ENCODE data around the gene CLTCL1. TPM values are rescaled to one million over a fixed set of nuclear protein-coding genes. Genes with fewer than 3 reads are reported as not detected.
A peak's percentile ranks its signal among the peaks of the same experiment; 100 is the strongest.

The CLTCL1 gene
- total and polyA plus RNA-seq, 9 of the 15 experiments (the other 6 are each of a cell fraction or from before 2014, with no cell fraction given): 1.1 to 11.7 (median 5.0) TPM

DNA sequence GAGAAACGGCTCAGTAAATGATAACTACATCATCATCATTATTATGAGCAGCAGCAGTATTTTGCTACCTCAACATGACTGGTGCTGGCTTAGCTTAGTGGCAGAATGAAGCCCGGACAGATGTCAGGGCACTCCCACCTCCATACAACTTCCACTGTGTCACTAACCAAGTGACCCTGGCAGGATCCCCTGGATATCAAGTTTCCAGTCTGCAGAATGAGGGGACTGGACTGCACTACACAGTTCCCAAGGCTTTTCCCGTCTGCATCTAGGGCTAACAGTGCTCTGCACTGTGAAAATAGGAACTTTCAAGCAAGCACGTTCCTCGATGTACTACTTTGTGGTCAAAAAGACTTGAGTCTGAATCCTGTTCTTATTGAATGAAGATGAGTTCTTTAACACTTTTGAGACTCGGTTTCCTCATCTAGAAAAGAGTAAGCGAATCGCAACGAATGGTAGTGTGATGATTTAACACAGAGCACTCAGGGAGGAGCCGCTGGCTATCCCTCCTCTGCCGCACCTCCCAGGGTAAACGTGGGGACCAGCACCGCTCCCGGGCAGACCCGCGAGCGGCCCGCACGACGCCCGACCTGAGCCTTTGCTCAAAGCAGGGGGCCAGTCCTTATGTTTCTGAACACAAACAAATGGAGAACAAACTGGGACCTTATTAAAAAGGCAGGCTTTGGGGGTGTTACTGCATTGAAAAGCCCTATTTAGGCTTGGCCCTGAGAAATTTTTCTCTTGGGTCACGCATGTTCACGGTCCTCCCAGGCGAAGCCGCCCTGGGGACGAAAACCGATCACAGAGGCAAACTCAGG lies 910 bp downstream of the CLTCL1 start (continued):
- TF ChIP-seq, protein P1, sequence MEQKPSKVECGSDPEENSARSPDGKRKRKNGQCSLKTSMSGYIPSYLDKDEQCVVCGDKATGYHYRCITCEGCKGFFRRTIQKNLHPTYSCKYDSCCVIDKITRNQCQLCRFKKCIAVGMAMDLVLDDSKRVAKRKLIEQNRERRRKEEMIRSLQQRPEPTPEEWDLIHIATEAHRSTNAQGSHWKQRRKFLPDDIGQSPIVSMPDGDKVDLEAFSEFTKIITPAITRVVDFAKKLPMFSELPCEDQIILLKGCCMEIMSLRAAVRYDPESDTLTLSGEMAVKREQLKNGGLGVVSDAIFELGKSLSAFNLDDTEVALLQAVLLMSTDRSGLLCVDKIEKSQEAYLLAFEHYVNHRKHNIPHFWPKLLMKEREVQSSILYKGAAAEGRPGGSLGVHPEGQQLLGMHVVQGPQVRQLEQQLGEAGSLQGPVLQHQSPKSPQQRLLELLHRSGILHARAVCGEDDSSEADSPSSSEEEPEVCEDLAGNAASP (IDR thresholded peaks at IDR 0.05): no peak
- TF ChIP-seq, protein P2, sequence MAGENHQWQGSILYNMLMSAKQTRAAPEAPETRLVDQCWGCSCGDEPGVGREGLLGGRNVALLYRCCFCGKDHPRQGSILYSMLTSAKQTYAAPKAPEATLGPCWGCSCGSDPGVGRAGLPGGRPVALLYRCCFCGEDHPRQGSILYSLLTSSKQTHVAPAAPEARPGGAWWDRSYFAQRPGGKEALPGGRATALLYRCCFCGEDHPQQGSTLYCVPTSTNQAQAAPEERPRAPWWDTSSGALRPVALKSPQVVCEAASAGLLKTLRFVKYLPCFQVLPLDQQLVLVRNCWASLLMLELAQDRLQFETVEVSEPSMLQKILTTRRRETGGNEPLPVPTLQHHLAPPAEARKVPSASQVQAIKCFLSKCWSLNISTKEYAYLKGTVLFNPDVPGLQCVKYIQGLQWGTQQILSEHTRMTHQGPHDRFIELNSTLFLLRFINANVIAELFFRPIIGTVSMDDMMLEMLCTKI (IDR thresholded peaks at IDR 0.05; ENCODE audit: partially characterized antibody): no peak
- TF ChIP-seq SPI1 (IDR thresholded peaks at IDR 0.05; ENCODE audit: borderline replicate concordance, low read depth, low read length) (no peak), POLR2H (tag; IDR thresholded peaks at IDR 0.05; ENCODE audit: low read depth) (no peak), CHD4 (IDR thresholded peaks at IDR 0.05; ENCODE audit: insufficient read depth, insufficient replicate concordance, low read depth, low read length, poor library complexity, severe bottlenecking) (no peak), ZNF445 (CRISPR knock-in tag; IDR thresholded peaks at IDR 0.05; ENCODE audit: low read depth) (no peak), ZNF584 (CRISPR knock-in tag; IDR thresholded peaks at IDR 0.05; ENCODE audit: low read depth) (no peak), MYC (IDR thresholded peaks at IDR 0.05; ENCODE audit: low read depth, low read length) (no peak), MYC (CRISPR knock-in tag; IDR thresholded peaks at IDR 0.05; ENCODE audit: borderline replicate concordance, low read depth) (peak; percentile 90; the same call in 1 of the 2 replicates), PHF20 (IDR thresholded peaks at IDR 0.05; ENCODE audit: partially characterized antibody) (no peak), ETV1 (tag; conservative IDR thresholded peaks at IDR 0.05; ENCODE audit: low read depth) (0 out of 2 replicates have a peak, but pooled peaks have one; percentile 8), DNMT1 (IDR thresholded peaks at IDR 0.05) (no peak), NFRKB (IDR thresholded peaks at IDR 0.05; ENCODE audit: low read depth) (no peak), ZNF175 (CRISPR knock-in tag; IDR thresholded peaks at IDR 0.05; ENCODE audit: low read depth) (no peak), BMI1 (IDR thresholded peaks at IDR 0.05; ENCODE audit: low read length) (no peak), ZNF12 (CRISPR knock-in tag; IDR thresholded peaks at IDR 0.05) (no peak), ZNF197 (CRISPR knock-in tag; IDR thresholded peaks at IDR 0.05; ENCODE audit: low read depth) (no peak), ZEB2 (IDR thresholded peaks at IDR 0.05) (no peak), ZNF263 (CRISPR knock-in tag; IDR thresholded peaks at IDR 0.05; ENCODE audit: borderline replicate concordance) (no peak), C11orf30 (IDR thresholded peaks at IDR 0.05; ENCODE audit: low read depth) (no peak)
- TF ChIP-seq, protein P3, sequence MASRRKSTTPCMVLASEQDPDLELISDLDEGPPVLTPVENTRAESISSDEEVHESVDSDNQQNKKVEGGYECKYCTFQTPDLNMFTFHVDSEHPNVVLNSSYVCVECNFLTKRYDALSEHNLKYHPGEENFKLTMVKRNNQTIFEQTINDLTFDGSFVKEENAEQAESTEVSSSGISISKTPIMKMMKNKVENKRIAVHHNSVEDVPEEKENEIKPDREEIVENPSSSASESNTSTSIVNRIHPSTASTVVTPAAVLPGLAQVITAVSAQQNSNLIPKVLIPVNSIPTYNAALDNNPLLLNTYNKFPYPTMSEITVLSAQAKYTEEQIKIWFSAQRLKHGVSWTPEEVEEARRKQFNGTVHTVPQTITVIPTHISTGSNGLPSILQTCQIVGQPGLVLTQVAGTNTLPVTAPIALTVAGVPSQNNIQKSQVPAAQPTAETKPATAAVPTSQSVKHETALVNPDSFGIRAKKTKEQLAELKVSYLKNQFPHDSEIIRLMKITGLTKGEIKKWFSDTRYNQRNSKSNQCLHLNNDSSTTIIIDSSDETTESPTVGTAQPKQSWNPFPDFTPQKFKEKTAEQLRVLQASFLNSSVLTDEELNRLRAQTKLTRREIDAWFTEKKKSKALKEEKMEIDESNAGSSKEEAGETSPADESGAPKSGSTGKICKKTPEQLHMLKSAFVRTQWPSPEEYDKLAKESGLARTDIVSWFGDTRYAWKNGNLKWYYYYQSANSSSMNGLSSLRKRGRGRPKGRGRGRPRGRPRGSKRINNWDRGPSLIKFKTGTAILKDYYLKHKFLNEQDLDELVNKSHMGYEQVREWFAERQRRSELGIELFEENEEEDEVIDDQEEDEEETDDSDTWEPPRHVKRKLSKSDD (conservative IDR thresholded peaks at IDR 0.05; ENCODE audit: low read length): no peak
- TF ChIP-seq, protein P4, sequence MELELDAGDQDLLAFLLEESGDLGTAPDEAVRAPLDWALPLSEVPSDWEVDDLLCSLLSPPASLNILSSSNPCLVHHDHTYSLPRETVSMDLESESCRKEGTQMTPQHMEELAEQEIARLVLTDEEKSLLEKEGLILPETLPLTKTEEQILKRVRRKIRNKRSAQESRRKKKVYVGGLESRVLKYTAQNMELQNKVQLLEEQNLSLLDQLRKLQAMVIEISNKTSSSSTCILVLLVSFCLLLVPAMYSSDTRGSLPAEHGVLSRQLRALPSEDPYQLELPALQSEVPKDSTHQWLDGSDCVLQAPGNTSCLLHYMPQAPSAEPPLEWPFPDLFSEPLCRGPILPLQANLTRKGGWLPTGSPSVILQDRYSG (tag; conservative IDR thresholded peaks at IDR 0.05; ENCODE audit: low read depth): no peak
